GM19023 (cell line): ENCODE measurements around the gene PSMA5.

Experiments used
- ATAC-seq: cut with Tn5 transposase; IDR thresholded peaks from one replicate; pipeline ENCODE4 v1.9.1; 2021; ENCODE audit warnings: mild to moderate bottlenecking, moderate library complexity; ENCODE audit not compliant: unreplicated experiment

Gene PSMA5

DNA sequence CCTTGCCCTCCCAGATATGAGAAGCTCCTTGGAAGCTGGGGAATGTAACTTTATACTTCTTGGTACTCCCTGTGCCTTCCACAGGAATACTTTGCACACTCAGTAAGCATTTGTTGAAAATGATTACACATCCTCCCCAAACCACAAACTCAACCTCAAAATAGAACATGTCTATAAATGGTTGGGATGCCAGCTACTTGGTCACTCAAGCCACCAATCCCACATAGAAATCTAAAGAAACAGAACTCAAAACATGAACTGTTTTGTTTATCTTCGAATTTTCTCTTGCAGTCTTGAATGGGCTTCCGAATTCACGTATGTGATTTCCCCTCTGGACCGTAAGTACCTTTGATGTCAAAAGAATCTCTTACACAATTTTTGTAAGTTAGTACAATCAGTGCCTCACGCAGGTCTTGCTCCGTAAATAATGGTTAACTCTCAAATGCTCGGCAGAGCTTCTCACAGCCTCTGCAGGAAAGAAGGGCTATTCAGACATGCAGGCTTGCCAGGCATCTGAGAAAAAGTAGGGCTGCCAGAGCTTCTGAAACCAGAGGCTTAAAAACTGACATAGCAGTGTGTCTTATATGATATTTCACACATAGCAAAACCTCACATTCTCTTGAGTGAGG, 55.4 kb downstream of the PSMA5 start:
- ATAC-seq = no peak

DNA sequence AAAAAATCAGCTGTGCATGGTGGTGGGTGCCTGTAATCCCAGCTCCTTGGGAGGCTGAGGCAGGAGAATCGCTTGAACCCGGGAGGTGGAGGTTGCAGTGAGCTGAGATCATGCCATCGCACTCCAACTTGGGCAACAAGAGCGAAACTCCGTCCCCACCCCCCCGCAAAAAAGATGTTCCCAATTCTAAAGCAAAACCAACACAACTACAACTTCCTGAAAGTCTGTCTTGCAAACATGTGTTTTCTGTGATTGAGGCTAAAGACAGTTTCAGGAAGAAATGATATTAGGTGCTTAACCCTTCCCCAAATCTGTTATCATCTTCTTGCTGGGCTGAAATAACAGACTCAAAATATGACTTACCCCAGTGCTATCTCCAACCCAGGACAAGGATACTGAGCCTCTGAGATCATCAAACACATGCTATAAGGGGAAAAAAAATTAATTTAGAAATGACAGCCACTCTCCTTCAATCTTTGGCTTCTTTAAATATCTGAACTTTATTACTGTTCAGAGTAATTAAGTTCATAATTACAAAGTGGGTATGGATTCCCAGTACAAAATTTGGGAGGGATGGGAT, 57.0 kb downstream of the PSMA5 start:
- ATAC-seq = no peak

DNA sequence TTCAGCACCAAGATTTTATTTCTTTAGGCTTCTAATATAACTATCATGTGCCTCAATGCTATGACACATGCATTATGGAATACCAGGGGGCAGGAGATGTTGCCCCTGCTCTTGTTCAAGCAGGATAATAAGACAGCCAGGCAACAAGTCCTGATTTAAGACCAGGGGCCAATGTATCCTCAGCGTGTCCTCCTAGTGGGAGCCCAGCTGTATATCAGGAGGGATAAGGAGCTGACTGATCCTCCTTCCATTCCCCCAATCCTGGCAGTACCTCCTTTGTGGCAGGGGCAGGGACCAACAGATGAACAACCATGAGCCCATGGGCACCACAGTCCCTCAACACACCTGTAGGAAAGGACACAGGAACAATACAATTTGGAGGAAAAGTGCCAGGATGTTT, 57.8 kb downstream of the PSMA5 start:
- no peak for ATAC-seq

DNA sequence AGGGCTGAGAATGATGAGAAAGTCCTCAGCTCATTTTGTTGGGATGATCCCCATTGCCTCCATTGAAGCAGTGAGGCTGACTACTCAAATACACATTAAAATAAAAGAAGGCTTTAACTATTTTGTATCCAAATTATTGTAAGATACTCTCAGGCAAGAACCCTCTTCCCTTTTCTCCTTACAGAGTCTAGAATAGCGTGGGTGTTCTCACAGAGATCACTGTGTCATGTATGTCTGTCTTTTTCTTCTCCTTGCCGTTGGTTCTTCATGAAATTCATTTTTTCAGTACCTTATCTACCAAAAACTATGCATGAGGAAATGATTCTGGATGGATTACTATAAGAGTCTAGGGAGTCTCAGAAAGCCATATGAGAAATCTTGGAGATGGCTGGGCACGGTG, 58.6 kb downstream of the PSMA5 start:
- ATAC-seq = no peak

DNA sequence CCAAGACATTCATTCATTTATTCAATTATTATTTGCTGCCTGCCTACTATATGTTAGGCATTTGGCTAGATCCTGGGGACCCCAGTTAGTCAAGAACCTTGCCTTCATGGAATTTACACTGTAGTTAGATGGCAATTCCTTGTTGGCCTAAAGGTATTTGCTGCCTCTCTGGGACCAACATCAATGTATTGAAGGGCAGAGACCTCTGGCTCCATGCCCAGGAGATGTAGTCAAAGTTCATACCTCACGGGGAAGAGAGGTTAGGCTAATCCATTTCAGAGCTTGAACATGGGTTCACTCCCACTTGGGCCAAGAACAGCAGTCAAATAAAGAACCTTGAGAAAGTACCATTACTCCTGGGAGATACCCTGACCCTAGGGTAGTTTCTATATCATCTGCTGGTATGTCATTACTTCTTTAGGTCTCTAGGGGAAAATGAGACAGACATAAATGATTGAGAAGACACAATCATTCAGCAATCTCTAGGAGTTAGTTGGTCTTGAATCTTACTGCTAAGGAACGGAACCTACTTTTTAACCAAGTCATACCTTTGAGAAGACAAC, 60.5 kb downstream of the PSMA5 start:
- ATAC-seq = no peak

DNA sequence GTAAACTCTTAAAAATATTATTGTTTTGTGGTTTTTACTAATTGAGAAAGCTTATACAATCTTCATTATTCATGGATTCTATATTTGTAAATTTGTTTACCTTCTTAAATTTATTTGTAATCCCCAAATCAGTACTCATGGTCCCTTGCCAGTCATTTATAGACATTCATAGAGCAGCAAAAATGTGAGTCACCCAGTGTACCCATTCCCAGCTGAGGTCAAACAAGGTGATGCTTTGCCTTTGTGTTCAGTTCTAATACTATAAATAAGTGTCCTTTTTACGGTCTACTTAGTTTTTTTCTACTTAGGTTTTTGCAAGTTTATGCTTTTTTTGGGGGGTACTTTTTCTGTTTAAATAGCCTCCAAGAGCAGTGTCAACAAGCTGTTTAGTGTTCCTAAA, 64.6 kb downstream of the PSMA5 start:
- no peak for ATAC-seq

DNA sequence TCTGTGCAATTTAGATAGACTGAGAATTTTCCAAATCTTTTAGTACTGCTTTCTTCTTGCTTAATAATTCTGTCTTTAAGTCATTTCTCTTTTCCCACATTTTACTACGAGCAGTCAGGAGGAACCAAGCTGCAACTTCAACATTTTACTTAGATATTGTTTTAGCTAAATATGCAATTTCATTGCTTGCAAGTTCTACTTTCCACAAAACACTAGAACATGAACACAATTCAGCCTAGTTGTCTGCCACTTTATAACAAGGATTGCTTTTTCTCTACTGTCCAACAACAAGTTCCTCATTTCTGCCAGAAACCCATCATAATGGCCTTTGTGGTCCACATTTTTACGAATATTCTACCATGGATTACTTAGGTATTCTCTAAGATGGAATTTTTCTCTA, 65.2 kb downstream of the PSMA5 start:
- ATAC-seq = no peak

DNA sequence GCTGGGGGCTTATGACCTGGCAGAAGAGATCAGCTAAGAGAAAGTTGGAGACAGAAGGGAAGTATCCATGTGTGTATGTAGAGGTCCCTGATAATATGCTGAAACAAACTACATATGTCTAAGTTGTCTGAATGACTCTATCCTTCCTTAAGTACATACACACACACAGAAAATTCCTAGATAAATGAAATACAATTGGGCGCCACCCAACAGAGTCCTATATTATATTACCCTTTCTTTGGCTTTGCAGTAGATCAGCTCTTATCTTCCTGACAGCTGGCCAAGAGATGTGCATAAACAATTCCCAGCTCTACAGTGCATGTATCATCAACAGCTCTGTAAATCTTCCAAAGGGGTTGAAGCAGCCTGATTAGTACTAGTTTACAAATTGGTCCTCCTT, 68.6 kb downstream of the PSMA5 start:
- ATAC-seq = no peak

DNA sequence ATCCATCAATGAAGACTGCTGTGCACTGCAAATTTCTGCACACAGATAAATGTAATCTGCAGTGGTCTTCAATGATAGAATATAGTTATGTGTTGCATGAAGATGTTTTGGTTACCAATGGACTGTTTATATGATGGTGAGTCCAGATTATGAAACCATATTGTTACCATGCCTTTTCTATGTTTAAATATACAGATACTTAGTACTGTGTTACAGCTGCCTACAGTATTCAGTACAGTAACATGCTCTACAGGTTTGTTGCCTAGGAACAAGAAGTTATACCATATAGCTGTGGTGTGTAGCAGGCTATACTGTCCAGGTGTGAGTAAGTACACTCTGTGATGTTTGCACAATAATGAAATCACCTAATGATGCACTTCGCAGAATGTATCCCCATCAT, 69.3 kb downstream of the PSMA5 start:
- ATAC-seq = no peak

DNA sequence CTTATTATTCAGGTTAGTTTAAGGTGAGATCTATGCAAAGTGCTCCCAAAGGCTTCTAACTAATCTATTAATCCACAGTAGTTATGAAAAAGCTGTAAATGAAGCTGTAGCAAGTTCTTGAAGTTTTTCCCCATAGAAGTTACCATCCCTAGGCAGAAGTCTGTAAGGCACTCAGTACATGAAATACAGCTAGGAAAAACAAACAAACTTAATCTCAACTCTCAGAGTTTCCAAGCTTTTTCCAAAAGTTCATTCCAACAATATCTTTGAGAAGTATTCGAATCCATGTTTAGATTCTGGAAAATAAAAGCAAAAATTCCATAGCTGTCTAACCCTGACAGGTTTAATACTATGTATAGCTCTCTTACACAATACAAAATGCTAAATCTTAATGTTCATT, 69.7 kb downstream of the PSMA5 start:
- no peak for ATAC-seq

DNA sequence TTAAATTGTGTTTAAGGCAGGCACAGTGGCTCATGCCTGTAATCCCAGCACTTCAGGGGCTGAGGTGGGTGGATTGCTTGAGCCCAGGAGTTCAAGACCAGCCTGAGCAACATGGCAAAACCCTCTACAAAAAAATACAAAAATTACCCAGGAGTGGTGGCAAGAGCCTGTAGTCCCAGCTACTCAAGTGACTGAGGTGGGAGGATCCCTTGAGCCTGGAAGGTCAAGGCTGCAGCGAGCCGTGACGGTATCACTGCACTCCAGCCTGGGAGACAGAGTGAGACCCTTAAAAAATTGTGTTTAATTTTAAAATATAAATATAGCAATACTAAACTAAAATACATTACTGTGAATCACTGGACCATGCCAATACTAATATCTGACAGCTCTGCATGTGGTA, 71.3 kb downstream of the PSMA5 start:
- ATAC-seq = no peak

DNA sequence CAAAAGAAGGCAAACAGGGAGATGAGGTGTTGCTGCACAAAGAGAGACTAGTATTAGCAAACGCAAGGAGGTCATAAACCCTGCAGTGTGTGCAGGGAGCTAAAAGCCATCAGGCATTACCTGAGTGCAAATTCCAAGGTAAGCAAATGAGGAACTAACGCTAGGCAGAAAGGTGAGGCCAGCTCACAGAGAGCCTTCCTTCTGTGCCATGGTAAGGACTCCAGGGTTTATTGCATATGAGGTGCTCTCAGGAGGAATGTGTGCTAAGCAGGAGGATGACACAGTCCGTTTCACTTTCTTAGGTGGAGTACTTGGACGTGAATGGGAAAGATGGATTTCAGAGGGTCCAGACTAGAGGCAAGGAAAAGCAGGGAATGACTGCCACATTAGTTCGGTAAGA, 74.8 kb downstream of the PSMA5 start:
- ATAC-seq = no peak

DNA sequence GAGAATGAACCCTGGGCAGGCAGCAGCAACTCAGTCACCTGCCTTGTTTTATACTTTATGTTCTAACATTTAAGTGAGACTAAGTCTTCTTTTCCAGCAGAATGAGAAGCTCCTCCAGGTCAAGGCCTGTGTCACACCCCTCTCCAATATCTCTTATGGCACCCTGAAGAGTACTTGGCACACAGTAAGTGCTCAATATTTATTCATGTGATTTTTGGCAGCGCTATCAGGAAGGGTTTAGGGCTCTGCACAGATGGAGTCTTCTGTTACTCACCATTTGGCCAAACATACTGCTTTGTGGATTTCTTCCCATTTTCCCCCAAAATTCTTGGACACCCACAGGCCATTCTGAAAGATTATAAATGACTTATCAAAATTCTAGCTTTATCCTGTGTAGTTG, 75.6 kb downstream of the PSMA5 start:
- no peak for ATAC-seq

DNA sequence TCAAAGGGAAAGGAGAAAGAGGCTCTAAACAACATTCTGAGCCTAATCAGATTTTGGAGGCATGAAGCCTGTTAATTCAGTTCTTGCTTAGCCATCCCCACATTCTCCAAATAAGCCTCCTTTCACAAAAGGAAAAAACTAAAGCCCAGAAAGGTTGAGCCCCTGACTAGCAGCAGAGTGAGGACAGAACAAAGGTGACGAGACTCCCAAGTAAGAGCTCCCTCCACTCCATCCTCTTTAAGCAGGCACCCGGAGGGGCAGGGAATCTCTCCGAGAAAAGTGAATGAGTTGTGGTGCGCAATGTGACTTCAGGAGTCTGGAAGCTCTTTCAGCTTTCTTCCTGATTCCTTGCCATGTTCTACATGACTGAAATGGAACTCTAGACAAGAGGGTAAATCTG, 76.1 kb downstream of the PSMA5 start:
- no peak for ATAC-seq
